Gastrocnemius medialis (tissue), 4 donors: ENCODE measurements around the gene PRM1. TPM values are rescaled to one million over a fixed set of nuclear protein-coding genes. Genes with fewer than 3 reads are reported as not detected.

Experiments used
- ATAC-seq, 2 donors: fragments of 150-250 bp; one replicate each; pipeline ENCODE4 v1.9.1; 2016
- DNase-seq, 2 donors: peaks; one replicate each; pipeline ENCODE4 v3.0.0-alpha.2; 2019
- H3K27ac ChIP-seq, 4 donors: fragments of 200-600 bp; sonication (generic); 1 replicate in 1 of 4; 2 replicates in 3 of 4; pipeline ENCODE4 v1.5.1; 2016 to 2018; ENCODE audit warnings: mild to moderate bottlenecking in 2 of 4, moderate library complexity in 1 of 4
- H3K27me3 ChIP-seq, 3 donors: fragments of 200-600 bp; sonication (generic) in 2 of 3; 1 replicate in 1 of 3; 2 replicates in 2 of 3; pipeline versions ENCODE4 v1.5.1 to v1.6.0; 2016 to 2019; ENCODE audit warnings: mild to moderate bottlenecking in 1 of 3, moderate library complexity in 1 of 3
- H3K36me3 ChIP-seq, 2 donors: fragments of 200-600 bp; sonication (generic) in 1 of 2; one replicate each; pipeline ENCODE4 v1.5.1; 2017 to 2018
- H3K4me1 ChIP-seq, 2 donors: fragments of 200-600 bp; sonication (generic) in 1 of 2; one replicate each; pipeline ENCODE4 v1.5.1; 2016 to 2017; ENCODE audit warnings: mild to moderate bottlenecking in 2 of 2
- H3K4me3 ChIP-seq, 4 donors: fragments of 200-600 bp; sonication (generic) in 3 of 4; 1 replicate in 1 of 4; 2 replicates in 3 of 4; pipeline ENCODE4 v1.5.1; 2016 to 2019; ENCODE audit warnings: mild to moderate bottlenecking in 2 of 4
- H3K9me3 ChIP-seq, 3 donors: fragments of 200-600 bp; sonication (generic) in 2 of 3; 1 replicate in 1 of 3; 2 replicates in 2 of 3; pipeline ENCODE4 v1.5.1; 2016 to 2019
- POLR2A ChIP-seq, 2 donors: fragments of 450-650 bp; IDR thresholded peaks; one replicate each; pipeline ENCODE4 v1.6.1; 2017; ENCODE audit warnings: antibody characterized with exemption in 2 of 2, mild to moderate bottlenecking in 2 of 2, moderate library complexity in 2 of 2
- in situ Hi-C, 4 donors: fragments of 200-750 bp; cut with MboI; loops; one replicate each; pipeline versions ENCODE4 v1.15.0 to v1.8.0; 2017; ENCODE audit warnings: low sequenced_read_pairs in 4 of 4
- intact Hi-C: fragments of 100-400 bp; cut with DNase I; formaldehyde crosslinking; loops from one replicate; pipeline ENCODE4 v1.15.1; 2023; ENCODE audit warnings: low total_unique reads
- total RNA-seq, 4 donors: library from RNA; depleted of rRNA; stranded (reverse); fragments of >200 nt; gene quantifications; one replicate each; pipeline versions ENCODE4 v1.1.0 to v1.2.3, GENCODE V29; 2016
- TF ChIP-seq, protein P1 (sequence below), 5 experiments: fragments of 450-650 bp in 3 of 5; fragments of 200-600 bp in 2 of 5; sonication (generic) in 2 of 5; IDR thresholded peaks in 4 of 5; conservative IDR thresholded peaks in 1 of 5; 1 replicate in 4 of 5; 2 replicates in 1 of 5; pipeline ENCODE4 v1.5.1; 2016 to 2019; ENCODE audit warnings: antibody characterized with exemption in 5 of 5, mild to moderate bottlenecking in 3 of 5, moderate library complexity in 3 of 5

The PRM1 gene
- total RNA-seq, 4 donors from 2014 or later: not detected

GRCh38 chr16:11276896-11277593 is 4.1 kb downstream of the PRM1 start:
- intact Hi-C loops: no loop called here
- DNase-seq (no peak), ATAC-seq (no peak)
- Histone ChIP-seq H3K4me1 (no peaks in the 10 kb centered on the region), H3K9me3 (no peaks in the 10 kb centered on the region), H3K36me3 (no peaks in the 10 kb centered on the region), H3K4me3 (no peak overlapping the region), H3K27me3 (no peaks in the 10 kb centered on the region), H3K27ac (no peak overlapping the region)
- TF ChIP-seq, protein P1, sequence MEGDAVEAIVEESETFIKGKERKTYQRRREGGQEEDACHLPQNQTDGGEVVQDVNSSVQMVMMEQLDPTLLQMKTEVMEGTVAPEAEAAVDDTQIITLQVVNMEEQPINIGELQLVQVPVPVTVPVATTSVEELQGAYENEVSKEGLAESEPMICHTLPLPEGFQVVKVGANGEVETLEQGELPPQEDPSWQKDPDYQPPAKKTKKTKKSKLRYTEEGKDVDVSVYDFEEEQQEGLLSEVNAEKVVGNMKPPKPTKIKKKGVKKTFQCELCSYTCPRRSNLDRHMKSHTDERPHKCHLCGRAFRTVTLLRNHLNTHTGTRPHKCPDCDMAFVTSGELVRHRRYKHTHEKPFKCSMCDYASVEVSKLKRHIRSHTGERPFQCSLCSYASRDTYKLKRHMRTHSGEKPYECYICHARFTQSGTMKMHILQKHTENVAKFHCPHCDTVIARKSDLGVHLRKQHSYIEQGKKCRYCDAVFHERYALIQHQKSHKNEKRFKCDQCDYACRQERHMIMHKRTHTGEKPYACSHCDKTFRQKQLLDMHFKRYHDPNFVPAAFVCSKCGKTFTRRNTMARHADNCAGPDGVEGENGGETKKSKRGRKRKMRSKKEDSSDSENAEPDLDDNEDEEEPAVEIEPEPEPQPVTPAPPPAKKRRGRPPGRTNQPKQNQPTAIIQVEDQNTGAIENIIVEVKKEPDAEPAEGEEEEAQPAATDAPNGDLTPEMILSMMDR (IDR thresholded peaks at IDR 0.05 in 4 of 5, conservative IDR thresholded peaks at IDR 0.05 in 1 of 5): no peak
- no peak for TF ChIP-seq POLR2A (IDR thresholded peaks at IDR 0.05)
- in situ Hi-C loops: no loop called here

GRCh38 chr16:11276143-11276895 is 4.8 kb downstream of the PRM1 start, which contains the start of gene PRM2:
PRM2 (minus strand) TSS chr16:11276480; CDS start chr16:11276370, 110 bp downstream.
- DNase-seq (no peak), ATAC-seq (no peak)
- Histone ChIP-seq H3K9me3 (no peaks in the 10 kb centered on the region), H3K36me3 (no peaks in the 10 kb centered on the region), H3K4me1 (no peaks in the 10 kb centered on the region), H3K27me3 (no peaks in the 10 kb centered on the region), H3K27ac (no peak within 1 kb of the TSS), H3K4me3 (no peak within 1 kb of the TSS)
- TF ChIP-seq, protein P1 (IDR thresholded peaks at IDR 0.05 in 4 of 5, conservative IDR thresholded peaks at IDR 0.05 in 1 of 5): no peak
- intact Hi-C loops: no loop called here
- in situ Hi-C loops: no loop called here

DNA sequence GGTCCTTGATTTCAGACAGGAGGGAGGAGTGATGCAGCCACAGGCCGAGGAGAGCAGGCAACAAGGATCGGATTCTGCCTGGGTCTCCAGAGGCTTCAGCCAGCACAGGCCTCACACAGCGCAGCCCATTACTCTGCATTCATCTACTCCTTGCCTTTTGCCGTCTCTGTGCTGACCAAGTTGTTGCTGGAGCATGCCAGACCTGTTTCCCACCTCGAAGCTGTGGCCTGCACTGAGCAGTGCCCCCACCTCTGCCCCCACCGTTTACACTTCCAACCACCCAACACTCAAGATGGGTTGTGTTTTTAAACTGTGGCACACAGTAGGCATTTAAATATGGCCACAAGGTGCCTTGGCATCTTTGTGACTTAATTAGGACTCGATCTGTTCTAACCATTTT is 6.2 kb downstream of the PRM1 start:
- intact Hi-C loops (no loop called here), in situ Hi-C loops (no loop called here)
- DNase-seq (no peak), ATAC-seq (no peak)
- no peaks in the 10 kb centered on the region for H3K36me3 ChIP-seq
- H3K9me3 ChIP-seq: no peaks in the 10 kb centered on the region
- no peak overlapping the region for H3K27ac ChIP-seq
- H3K27me3 ChIP-seq: no peaks in the 10 kb centered on the region
- no peaks in the 10 kb centered on the region for H3K4me1 ChIP-seq
- TF ChIP-seq POLR2A (IDR thresholded peaks at IDR 0.05): no peak
- TF ChIP-seq, protein P1 (IDR thresholded peaks at IDR 0.05 in 4 of 5, conservative IDR thresholded peaks at IDR 0.05 in 1 of 5): no peak
- H3K4me3 ChIP-seq: no peak overlapping the region

DNA sequence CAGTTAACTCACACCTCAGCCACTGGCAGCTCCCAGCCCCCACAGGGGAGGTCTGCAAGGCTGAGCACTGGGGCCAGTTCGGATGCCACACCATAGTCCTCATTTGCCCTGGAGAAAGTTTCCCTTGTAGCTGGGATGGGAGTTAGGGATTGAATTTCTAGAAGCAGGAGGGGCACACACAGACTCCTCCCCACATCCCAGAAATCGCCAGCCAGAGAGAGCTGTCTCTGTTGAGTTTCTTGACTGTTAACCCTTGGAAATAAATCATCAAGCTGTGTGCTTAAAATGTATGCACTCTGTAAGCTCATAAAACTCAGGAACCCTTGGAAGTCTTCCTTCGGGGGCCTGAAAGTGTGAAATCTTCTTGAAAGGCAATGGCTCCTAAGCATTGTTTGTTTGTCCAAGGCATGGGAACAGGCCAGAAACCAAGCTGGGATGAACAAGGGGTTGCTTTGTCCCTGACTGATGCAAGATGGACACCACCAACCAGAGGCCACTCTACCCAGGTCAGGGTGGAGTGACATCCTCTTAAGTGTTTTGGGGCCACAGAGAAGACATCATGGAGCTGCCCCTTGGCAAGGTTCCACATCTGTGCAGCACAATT is 7.3 kb downstream of the PRM1 start:
- no peaks in the 10 kb centered on the region for H3K27me3 ChIP-seq
- in situ Hi-C loops: no loop called here
- DNase-seq (no peak), ATAC-seq (no peak)
- H3K4me3 ChIP-seq: no peak overlapping the region
- H3K9me3 ChIP-seq: no peaks in the 10 kb centered on the region
- TF ChIP-seq, protein P1 (IDR thresholded peaks at IDR 0.05 in 4 of 5, conservative IDR thresholded peaks at IDR 0.05 in 1 of 5): no peak
- no peak for TF ChIP-seq POLR2A (IDR thresholded peaks at IDR 0.05)
- no peak overlapping the region for H3K27ac ChIP-seq
- H3K36me3 ChIP-seq: no peaks in the 10 kb centered on the region
- H3K4me1 ChIP-seq: no peaks in the 10 kb centered on the region
- intact Hi-C loops: no loop called here
